GM19193 (cell line): ENCODE data around the gene CMTM4.

Source experiments
- POLR2A ChIP-seq: IDR thresholded peaks from 4 replicates; pipeline ENCODE4 v1.6.1; 2011; ENCODE audit not compliant: insufficient read depth, insufficient read length; ENCODE audit errors: extremely low read depth

The CMTM4 gene

GRCh38 chr16:66601471-66601870 lies 95.1 kb downstream of the CMTM4 start:
- TF ChIP-seq POLR2A, result no peak

- TF ChIP-seq POLR2A, result no peak
Observed at GRCh38 chr16:66600477-66600876, 96.1 kb downstream of the CMTM4 start.

DNA sequence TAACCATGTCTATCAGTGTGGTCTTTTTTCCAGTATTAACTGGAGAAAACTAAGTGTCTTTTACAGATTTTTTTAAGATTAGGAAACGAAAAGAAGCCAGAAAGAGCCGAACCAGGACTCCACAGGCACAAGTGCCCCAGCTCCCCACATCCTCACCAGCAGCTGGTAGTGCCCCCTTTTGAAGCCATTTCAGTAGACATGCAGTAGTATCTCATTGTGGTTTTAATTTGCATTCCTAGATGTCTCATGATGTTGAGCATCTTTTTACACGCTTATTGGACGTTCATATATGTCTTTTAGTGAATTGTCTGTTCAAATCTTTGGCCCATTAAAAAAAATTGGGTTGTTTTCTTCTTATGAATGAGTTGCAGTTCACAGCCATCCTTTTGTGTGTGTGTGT lies 96.8 kb downstream of the CMTM4 start:
- no peak for TF ChIP-seq POLR2A

GRCh38 chr16:66598111-66598510 lies 98.4 kb downstream of the CMTM4 start:
- TF ChIP-seq POLR2A, result no peak

DNA sequence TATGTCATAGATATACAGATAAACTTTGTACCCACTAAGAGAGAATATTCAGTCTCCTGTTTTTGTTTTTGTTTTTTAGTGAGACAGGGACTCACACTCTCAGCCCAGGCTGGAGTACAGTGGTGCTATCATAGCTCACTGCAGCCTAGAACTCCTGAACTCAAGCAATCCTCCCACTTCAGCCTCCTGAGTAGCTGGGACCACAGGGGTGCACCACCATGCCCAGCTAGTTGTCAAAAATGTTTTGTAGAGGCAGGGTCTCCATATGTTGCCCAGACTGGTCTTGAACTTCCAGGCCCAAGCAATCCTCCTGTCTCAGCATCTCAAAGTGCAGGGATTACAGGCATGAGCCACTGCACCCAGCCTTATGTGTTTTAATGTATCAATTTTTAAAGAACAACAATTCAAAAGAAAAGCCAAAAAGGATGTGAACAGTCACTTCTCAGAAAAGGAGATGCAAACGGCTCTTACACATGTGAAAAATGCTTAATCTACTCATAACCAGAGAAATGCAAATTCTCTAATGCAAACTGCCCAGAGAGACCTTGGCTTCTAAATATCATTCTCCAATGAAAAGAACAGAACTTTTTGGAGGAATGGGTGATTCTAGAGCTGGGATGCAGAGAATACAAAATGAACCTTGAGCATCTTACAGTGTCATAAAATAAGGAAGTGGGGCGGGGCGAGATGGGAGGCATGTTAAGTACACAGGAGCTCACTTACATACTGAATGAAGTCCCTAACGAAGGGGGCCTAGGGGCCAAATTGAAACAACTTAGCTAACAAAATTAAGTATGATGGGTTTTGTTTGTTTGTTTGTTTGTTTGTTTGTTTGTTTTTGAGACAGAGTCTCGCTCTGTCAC lies 99.3 kb downstream of the CMTM4 start:
- TF ChIP-seq POLR2A, result no peak

- TF ChIP-seq POLR2A, result no peak
Observed at GRCh38 chr16:66594739-66595138, 101.8 kb downstream of the CMTM4 start.

DNA sequence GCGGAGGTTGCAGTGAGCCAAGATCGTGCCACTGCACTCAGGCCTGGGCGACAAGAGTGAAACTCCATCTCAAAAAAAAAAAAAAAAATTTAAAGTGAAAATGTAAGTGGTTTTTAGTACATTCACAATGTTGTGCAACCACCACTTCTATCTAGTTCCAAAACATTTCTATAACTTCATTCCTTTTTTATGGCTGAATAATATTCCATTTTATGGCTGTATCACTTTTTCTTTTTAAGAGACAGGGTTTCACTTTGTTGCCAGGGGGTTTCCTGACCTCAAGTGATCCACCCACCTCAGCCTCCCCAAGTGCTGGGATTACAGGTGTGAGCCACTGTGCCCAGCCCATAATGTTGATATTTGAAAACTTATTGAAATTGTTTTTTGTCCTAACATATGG lies 103.7 kb downstream of the CMTM4 start:
- no peak for TF ChIP-seq POLR2A

DNA sequence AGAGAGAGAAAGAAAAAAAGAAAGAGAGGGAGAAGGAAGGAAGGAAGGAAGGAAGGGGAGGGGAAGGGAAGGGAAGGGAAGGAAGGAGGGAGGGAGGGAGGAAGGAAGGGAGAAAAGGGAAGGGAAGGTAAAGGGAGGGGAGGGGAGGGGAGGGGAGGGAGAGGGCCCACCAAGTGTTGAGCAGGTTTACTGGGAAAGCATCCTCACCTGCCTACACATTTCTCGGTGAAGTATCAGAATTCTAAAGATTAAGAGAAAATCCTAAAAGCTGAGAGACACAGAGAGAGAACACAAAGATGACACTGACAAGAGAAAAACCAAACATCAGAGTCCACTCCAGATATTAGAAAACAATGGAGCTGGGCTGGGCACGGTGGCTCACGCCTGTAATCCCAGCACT lies 104.3 kb downstream of the CMTM4 start:
- no peak for TF ChIP-seq POLR2A

DNA sequence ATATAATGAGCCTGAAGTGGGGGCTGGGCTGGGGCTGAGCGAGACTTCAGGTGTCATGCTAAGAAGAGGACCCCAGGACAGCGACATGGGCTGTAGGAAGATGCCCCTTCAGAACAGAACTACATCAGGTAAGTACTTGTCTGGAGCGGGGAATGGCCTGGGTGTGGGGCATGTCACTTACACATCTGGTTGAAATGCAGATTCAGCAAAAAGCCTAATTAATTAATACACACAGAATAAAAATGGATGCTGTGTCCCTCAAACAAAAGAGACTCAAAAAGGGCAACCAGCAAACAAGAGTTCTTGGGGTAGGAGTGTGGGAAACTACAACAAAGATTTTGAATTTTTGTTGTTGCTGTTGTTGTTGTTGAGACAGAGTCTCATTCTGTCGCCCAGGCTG lies 105.5 kb downstream of the CMTM4 start:
- TF ChIP-seq POLR2A, result no peak

DNA sequence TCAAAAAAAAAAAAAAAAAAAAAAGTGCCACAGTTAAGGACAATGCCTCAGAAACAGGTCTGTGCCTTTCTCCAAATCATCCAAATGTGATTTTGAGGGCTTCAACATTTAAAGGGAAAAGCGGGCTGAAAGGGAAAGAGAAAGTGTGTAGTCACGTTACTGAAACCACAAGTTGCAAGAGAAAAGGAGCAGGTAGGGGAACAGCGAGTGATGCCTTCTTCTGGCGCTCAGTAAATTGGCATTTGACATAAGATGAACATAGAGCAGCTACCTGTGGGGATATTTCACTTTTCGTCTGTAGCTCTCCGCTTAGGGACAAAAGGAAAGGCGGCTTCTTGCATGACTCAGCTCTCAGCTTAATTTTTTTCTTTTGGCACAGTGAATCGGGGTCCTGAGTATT lies 106.2 kb downstream of the CMTM4 start:
- no peak for TF ChIP-seq POLR2A

DNA sequence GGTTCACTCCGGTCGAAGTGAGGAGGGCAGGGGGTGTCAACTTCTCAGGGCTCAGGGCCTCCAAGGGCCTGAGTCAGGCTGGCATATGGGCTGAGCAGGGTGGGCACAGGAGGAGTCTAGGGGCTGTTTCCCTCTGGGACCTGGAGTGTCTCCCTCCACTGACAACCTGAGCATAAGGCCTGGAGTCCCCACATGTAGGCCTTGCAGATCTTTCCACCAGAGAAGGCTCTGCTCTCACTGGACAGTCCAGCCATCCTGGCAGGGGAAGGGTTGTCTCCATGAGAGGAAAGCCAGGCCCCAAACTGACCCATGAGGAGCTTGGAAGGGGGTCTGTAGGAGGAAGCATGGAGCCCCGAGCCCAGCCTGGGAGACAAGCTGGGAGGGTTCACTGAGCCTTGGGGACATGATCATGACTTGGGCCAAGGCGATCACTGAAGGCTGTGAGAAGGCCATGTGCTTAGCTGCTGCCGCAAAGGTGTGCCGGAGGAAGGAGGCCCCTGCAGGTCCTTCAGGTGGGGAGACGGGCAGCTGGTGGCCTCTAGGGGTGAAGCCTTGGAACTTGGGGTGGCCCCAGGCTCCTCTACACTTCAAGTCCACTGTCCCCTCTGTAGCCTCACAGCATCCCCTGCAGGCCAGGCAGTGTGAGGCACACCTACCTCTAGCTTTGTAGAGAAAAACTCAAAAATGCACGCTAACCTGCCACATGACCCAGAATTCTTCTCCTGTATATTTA lies 107.4 kb downstream of the CMTM4 start:
- TF ChIP-seq POLR2A, result no peak

DNA sequence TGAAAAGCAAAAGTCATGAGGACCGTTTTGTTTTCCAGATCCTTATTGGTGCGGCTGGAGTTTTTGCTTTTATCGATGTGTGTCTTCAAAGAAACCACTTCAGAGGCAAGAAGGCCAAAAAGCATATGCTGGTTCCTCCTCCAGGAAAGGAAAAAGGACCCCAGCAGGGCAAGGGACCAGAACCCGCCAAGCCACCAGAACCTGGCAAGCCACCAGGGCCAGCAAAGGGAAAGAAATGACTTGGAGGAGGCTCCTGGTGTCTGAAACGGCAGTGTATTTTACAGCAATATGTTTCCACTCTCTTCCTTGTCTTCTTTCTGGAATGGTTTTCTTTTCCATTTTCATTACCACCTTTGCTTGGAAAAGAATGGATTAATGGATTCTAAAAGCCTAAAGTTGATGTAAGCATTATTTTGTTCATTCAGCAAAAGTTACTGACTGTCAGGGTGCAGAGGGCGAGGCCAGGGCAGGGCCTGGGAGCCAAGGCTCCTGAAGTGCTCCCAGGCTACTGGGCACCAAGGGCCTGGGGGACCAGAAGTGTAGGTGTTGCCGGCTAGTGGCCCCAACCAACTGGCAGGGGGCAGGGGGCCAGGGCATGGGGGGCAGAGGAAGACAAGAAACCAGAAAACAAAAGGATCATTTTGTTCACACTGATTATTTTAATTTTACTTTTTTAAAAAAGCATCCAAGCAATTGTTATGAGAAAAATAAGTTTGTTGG lies 108.5 kb downstream of the CMTM4 start:
- no peak for TF ChIP-seq POLR2A

GRCh38 chr16:66585481-66586239 lies 110.9 kb downstream of the CMTM4 start:
- no peak for TF ChIP-seq POLR2A

GRCh38 chr16:66581246-66581952 lies 115.1 kb downstream of the CMTM4 start:
- TF ChIP-seq POLR2A, result no peak
